ENCODE measurements around the gene FGGY.

FGGY gene

GRCh38 chr1:59414406-59415133 is 117.7 kb downstream of the FGGY start:
- no peak for DNase-seq (ENCODE audit: low spot score)

GRCh38 chr1:59415286-59415850 is 118.5 kb downstream of the FGGY start:
- DNase-seq (ENCODE audit: low spot score) = no peak

DNA sequence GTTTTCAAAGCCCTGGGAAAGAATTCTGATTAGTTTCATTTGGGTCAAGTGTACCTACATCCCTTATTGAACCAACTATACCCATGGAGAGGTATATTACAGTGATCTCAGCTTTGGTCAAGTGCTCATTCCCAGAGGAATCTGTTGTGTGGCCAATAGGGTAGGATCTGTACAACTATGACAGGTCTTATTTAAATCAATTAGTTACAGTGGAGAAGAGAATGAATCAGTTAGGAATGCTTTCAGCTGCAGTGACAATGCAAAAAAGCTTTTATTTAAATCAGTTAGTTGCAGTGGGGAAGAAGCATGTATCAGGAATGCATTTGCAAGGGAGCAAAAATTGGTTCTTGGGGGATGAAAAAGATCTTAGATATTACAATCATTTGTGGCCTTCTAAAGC is 119.0 kb downstream of the FGGY start:
- no peak for DNase-seq (ENCODE audit: low spot score)

GRCh38 chr1:59417406-59417805 is 120.5 kb downstream of the FGGY start:
- no peak for DNase-seq (ENCODE audit: low spot score)

GRCh38 chr1:59418363-59419144 is 121.7 kb downstream of the FGGY start:
- DNase-seq (ENCODE audit: low spot score) = no peak

DNA sequence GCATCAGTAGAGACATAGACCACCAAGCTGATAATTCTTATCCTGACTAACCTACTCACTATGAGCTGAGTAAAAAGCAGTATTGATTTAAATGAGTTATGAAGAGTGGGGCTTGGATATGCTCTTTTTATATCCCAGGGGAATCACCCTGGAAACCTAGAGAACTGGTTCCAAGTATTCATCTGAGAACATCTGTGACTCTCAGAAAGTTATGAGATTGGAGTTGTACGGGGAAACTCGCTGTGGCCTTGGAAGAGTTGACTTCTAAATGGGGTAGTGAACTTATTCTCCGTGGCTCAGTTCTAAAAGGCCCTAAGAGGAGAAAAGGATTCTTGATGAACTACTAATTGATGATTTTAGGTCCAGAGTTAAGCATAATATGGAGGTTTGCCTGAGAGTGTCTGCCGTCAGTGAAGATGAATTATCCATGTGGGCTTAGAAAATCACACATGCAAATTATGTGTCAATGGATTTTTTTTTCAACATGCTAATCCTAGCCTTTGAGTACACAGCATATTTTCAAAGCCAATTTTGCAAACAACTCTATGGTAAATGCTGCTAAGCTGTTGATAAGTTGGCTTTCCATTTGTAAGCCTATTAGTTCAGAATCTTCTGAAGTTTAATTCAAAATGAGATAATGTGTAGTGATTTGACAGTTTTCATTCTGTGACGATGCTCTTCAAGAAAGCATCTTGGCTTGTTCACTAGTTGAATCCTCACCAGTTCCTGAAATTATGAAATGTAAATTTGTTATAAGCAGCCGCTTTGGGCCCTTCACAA is 122.7 kb downstream of the FGGY start:
- no peak for DNase-seq (ENCODE audit: low spot score)

GRCh38 chr1:59421232-59421920 is 124.5 kb downstream of the FGGY start:
- no peak for DNase-seq (ENCODE audit: low spot score)

- DNase-seq (ENCODE audit: low spot score) = no peak
Measured at GRCh38 chr1:59422921-59423575, 126.2 kb downstream of the FGGY start.

GRCh38 chr1:59427155-59427554 is 130.3 kb downstream of the FGGY start:
- DNase-seq (ENCODE audit: low spot score) = no peak

DNA sequence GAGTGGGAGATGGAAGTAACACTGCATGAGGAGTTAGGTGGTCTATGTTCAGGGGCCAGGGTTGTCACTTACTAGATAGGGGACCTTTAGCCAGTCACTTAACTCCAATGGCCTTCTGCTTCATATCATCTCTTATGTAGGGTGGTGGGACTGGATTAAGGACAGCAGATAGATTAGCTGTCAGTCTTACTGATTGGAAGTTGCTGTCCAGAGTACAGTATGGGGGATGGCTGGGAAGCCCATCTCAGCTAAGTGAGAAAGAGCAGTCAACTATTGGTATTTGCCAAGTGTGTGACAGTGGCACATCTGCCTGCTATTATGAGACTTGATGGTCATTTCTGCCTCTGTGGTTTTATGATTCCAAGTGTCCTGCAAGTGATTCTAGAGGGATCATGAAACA is 130.9 kb downstream of the FGGY start:
- no peak for DNase-seq (ENCODE audit: low spot score)

DNA sequence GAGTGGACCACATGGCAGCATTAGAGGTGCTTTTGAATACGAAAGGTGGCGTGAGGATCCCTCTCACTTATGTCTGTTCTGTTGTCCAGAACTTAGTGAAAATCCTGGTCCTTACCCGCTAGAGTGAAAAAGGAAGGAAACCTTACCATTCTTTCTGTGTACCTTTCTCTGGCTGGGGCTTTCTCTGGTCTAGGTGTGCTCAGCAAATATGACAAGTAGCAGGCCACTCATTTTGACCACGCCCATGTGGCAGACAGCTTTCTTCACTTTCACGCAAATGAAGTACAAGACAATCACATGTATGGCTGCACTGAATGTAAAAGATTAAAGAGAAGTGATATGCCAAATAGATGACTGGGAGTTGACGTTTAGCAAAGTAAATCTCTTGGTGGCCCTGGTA is 131.9 kb downstream of the FGGY start:
- no peak for DNase-seq (ENCODE audit: low spot score)

- no peak for DNase-seq (ENCODE audit: low spot score)
Measured at GRCh38 chr1:59429656-59430055, 132.8 kb downstream of the FGGY start.

GRCh38 chr1:59431566-59432294 is 134.8 kb downstream of the FGGY start:
- DNase-seq (ENCODE audit: low spot score) = no peak

GRCh38 chr1:59432531-59433439 is 135.9 kb downstream of the FGGY start:
- no peak for DNase-seq (ENCODE audit: low spot score)

DNA sequence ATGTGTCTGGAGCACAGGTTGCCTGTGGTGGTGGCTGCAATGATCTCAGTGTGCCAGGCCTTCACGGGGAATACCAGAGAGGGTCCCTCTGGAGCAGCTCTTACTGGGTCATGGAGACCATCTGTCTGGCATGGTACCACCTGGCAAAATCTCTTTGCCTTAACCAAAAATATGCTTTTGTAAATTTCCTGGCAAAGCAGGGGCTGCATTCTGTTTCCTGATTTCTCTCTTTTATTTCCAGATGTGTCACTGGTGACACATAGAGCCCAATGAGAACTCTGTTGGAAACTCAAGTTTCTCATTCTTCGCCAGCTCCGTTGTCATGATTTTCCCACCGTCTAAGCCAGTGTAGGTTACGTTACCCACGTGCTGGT is 136.5 kb downstream of the FGGY start:
- no peak for DNase-seq (ENCODE audit: low spot score)

- DNase-seq (ENCODE audit: low spot score) = no peak
Measured at GRCh38 chr1:59434336-59434735, 137.4 kb downstream of the FGGY start.

DNA sequence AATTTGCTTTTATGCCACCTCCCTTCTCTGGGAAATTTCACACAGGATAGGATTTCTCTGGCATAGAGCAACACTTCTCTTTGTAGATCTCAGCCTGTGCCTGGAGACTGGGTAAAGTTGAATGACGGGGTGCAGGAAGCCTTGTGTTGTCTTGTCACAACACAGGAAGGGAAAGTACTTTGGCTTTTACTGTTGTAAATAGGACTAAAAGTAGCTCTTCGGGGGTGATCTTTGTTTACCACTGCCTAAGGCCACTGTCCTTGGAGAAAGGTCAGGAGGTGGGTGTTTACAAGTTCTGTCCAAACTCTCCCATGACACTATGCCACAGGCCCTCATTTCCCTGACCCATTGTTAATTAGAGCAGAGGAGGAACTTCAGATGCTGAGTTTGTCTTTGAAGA is 139.7 kb downstream of the FGGY start:
- DNase-seq (ENCODE audit: low spot score) = no peak

- DNase-seq (ENCODE audit: low spot score) = no peak
Measured at GRCh38 chr1:59438058-59438560, 141.2 kb downstream of the FGGY start.

- no peak for DNase-seq (ENCODE audit: low spot score)
Measured at GRCh38 chr1:59442492-59442891, 145.6 kb downstream of the FGGY start.

Data from hematopoietic multipotent progenitor cell treated with erythropoietin and hydrocortisone succinate and interleukin-3 and kit ligand, for 15 days (in vitro differentiated cells).